HG03439 (cell line): ENCODE measurements around the gene NT5C1A.

Source experiments
- ATAC-seq: cut with Tn5 transposase; IDR thresholded peaks from one replicate; pipeline ENCODE4 v1.9.1; 2021; ENCODE audit warnings: mild to moderate bottlenecking, moderate library complexity; ENCODE audit not compliant: unreplicated experiment

The NT5C1A gene

GRCh38 chr1:39613250-39613649 is 58.7 kb downstream of the NT5C1A start:
- no peak for ATAC-seq

- no peak for ATAC-seq
Observed at GRCh38 chr1:39609618-39610331, 62.1 kb downstream of the NT5C1A start.
